Activated gamma-delta T cell treated with Interleukin-2 at 50 U/mL for 16 hours (primary cell): Measurements from ENCODE around the gene WFDC13.
"Not testable (repeated sequence)": the region's sequence is repeated elsewhere in the genome, so short reads cannot be mapped to it uniquely, and the experiment has no call there.

ENCODE experiments used
- DNase-seq: peaks from one replicate; pipeline ENCODE4 v3.0.0-alpha.2; 2020

WFDC13 gene

GRCh38 chr20:45701873-45702272, at the start of gene WFDC13:
TSS of gene WFDC13 (plus strand) at chr20:45702038. CDS start at chr20:45702124, 86 bp downstream.
- DNase-seq: no peak

- not testable (repeated sequence) for DNase-seq
Observed at GRCh38 chr20:45657038-45657437, 44.8 kb upstream of the WFDC13 start.

GRCh38 chr20:45670139-45670538, 31.7 kb upstream of the WFDC13 start, which contains the start of gene WFDC11:
TSS of gene WFDC11 (minus strand) at chr20:45670239. CDS start at chr20:45650600, 19,639 bp downstream.
- no peak for DNase-seq

DNA sequence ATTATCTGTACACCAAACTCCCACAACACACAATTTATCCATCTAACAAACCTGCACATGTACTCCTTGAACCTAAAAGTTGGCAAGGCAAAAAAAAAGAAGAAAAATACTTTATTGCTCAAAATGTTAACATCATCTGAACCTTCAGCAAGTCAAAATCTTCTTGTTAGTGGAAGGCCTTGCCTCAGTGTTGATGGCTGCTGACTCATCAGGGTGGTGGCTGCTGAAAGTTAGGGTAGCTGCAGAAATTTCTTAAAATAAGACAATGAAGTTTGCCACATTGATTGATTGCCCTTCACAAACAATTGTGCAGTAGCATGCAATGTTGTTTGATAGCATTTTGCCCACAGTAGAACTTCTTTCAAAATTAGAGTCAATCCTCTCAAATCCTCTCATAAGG, 29.1 kb upstream of the WFDC13 start:
- DNase-seq: no peak

GRCh38 chr20:45679650-45680049, 22.2 kb upstream of the WFDC13 start:
- DNase-seq: no peak

- DNase-seq: no peak
Observed at GRCh38 chr20:45685896-45686295, 15.9 kb upstream of the WFDC13 start.

- DNase-seq: not testable (repeated sequence)
Observed at GRCh38 chr20:45693346-45693745, 8.5 kb upstream of the WFDC13 start.

GRCh38 chr20:45695496-45695895, 6.3 kb upstream of the WFDC13 start:
- no peak for DNase-seq

- DNase-seq: no peak
Observed at GRCh38 chr20:45701104-45701503, 734 bp upstream of the WFDC13 start.

DNA sequence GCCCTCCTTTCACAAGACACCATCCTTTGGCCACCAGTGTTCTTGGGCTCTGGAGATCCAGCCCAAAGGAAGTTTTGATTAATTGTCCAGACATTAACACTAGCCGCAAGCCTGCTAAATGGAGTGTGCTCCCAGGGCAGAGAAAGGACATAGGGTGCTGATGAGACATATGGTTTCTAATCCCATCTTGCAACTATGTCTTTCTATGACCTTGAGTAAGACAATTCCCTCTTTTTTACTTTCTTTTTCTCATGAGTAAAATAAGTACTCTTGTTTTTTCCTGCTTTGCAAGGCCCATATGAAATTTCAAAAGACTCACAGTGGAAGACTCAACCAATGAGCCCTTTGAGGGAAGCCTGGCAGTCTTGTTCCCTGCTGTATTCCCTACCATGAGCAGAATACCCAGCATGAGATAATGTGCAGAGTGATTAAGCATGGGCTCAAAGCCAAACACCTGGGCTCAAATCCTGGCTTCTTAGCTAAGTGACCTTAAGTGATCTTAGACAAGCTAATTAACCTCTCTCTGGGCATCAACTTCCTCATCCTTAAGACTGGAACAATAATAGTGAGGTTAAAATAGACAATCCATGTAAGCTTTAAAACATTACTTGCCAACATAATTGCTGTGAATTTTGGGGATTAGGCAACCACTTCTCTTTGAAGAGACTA, 3.3 kb downstream of the WFDC13 start, which contains the start of gene WFDC10B:
Gene WFDC10B (minus strand): TSS at position 51 of the 669 bp plus-strand sequence. CDS start 19,027 bp downstream, outside the sequence.
- no peak for DNase-seq

GRCh38 chr20:45716141-45716688, 14.4 kb downstream of the WFDC13 start:
- DNase-seq: not testable (repeated sequence)

DNA sequence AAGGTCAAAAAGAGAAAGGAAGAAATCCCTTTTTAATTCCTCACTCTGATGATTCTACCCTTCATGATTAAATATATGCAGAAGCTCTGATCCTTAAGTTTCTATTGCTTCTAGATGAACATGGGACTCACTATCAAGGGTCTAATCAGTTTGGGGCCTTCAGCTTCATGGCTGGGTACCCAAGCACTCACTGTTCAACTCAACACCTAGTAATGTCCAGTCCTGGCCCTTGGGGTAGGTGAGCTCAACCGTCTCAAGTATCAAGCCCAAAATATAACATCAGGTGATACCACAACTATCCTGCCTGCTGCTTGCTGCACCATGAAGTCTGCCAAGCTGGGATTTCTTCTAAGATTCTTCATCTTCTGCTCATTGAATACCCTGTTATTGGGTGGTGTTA, 20.2 kb downstream of the WFDC13 start, which contains the start of gene SPINT4:
Gene SPINT4 (plus strand): TSS at position 301 of the 400 bp plus-strand sequence. CDS start 21 bp downstream, at position 322.
- DNase-seq: no peak

DNA sequence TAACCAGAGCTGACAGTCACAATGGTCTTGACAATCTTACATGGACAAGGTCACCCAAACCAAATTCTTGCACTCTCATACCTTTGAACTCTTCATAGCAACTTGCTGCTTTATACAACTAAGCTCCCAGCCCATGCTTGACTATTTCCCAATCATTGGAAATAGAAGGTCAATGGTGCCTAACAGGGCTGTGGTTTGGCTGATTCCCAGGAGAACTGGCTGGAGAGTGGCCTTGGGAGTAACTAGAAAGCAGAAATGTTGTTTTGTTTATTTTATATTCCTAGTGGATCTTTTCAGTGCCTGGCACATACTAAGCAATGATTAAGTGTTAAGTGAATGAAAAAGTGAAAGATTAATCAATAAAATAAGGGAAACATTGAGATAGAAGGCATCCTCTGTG, 23.3 kb downstream of the WFDC13 start:
- DNase-seq: no peak

DNA sequence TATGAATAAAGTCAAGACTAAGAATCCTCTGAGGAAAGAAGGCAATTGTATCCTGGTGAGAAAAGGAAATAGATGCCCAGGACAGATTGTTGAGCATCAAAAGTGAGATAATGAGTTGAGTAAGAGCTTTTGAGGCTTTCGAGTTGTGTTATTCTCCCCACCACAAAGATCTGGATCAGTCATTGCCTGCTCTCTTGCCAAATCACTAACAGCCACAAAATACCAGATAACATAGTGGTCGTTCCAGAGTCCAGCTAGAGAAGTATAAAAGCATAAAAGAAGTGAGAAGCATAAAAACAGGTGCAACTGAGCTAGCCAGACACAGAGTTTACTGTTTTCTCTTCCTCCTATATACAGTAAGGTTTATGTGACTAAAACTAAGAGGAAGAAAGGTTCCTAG, 25.2 kb downstream of the WFDC13 start:
- DNase-seq: no peak

GRCh38 chr20:45732199-45732598, 30.4 kb downstream of the WFDC13 start:
- no peak for DNase-seq

DNA sequence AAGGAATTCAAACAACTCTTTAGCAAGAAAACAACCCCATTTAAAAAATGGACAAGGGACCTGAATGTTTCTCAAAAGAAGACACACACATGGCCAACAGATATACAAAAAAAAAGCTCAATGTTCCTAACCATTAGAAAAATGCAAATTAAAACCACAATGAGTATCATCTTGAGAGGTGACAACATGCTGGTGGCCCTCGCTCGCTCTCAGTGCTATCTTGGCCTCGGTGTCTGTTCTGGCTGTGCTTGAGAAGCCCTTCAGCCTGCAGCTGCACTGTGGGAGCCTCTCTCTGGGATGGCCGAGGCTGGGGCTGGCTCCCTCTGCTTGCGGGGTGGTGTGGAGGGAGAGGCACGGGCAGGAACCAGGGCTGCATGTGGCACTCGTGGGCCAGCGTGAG, 33.7 kb downstream of the WFDC13 start:
- no peak for DNase-seq

- no peak for DNase-seq
Observed at GRCh38 chr20:45735988-45736387, 34.1 kb downstream of the WFDC13 start.

DNA sequence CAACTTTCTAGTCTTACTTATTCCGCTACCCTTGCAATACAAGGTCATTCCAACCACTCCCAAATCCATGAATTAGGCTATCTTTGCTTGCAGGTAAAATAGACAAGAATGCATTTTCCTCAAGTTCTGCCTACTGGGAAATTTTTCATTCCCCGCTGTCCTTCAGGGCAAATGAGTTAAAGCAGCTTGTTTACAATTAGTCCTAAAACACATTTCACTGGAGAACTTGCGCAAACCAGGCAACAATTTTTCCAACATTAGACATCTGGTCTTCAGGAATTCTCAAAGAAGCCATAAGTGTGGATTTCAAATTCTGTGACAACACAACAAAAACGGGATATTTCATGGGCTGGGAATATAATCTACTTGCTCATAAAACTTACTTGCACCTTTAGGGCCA, 40.8 kb downstream of the WFDC13 start:
- DNase-seq: no peak

DNA sequence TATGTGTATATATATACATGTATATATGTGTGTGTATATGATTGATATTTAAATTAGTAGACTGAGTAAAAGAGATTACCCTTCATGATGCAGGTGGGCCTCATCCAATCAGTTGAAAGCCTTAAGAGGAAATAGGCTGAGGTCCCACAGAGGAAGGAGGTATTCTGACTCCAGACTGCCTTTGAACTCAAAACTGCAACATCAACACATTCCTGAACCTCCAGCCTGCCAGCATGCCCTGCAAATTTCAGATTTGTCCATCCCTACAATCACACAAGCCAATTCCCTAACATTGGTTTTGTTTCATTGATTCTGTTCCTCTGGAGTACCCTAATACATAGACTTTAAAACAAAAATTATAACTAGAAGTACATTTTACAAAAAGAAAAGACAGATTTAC, 43.2 kb downstream of the WFDC13 start:
- no peak for DNase-seq

- DNase-seq: no peak
Observed at GRCh38 chr20:45751721-45752120, 49.9 kb downstream of the WFDC13 start.

DNA sequence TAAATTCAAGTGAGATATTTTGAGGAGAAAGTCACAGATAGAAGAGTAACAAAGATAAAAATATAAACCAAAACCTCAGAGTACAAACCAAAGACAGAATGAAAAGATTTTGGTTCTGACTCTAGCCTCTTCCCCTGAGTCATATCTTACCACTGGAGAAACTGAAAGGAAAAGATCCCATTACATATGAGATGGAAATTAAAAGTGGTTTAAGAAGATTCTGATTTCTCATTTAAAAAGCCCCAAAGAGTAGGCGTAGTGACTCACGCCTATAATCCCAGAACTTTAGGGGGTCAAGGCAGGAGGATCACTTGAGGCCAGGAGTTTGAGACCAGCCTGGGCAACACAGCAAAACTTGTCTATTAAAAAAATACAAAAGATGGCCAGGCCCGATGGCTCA, 50.9 kb downstream of the WFDC13 start:
- no peak for DNase-seq

- no peak for DNase-seq
Observed at GRCh38 chr20:45758096-45758495, 56.3 kb downstream of the WFDC13 start.
